GM18517 (cell line): Measurements from ENCODE around the gene LRTM2.

ENCODE experiments used
- ATAC-seq: cut with Tn5 transposase; IDR thresholded peaks from one replicate; pipeline ENCODE4 v1.9.1; 2021; ENCODE audit warnings: mild to moderate bottlenecking, moderate library complexity; ENCODE audit not compliant: unreplicated experiment

Gene LRTM2

DNA sequence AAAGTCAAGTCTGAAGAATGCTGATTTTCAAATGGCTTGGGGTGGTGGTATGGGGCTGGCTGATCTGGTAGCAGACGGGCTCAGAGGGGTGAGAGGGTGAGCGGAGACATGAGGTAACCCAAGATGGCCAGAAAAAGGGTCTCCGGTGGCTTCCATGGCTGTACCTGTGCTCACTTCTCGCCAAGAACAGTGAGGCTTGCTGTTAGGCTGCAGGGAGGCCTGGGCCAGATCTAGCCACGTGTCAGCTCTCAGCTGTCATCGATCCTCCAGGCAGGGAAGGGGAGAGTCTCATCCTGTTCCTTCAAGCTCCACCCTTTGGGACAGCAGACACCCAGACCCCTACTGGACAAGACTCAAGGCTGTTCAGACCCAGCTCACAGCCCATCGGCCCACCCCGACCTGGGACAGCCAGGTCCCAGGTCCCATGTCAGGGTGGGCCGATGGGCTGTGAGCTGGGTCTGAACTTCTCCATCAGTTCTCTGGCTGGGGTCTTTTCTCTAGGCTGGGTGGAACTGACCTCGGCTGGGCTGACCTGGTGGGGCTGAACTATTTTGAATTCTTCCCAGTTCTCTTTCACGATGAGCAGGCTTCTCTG lies 9.0 kb downstream of the LRTM2 start:
- no peak for ATAC-seq

DNA sequence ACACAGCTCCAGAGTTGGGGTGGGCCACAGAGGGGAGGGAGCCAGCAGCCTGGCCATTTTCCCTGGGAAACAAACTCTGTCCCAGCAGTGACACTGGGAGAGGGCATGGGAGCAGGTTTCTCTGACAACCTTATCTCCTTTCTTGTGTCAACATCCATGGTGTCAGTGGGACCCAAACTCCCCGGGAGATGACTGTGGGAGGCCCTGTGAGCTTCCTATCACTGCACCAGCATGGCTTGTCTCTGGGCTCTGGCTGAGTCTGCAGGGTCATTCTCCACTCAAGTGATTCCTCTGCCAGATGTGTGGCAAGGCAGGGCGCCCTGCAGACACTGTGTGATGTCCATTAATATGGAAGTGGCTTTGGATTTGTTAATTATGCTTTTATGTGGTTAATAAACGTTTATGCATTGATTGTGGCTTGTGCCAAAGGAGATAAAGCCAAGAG lies 10.1 kb downstream of the LRTM2 start:
- ATAC-seq, result no peak

DNA sequence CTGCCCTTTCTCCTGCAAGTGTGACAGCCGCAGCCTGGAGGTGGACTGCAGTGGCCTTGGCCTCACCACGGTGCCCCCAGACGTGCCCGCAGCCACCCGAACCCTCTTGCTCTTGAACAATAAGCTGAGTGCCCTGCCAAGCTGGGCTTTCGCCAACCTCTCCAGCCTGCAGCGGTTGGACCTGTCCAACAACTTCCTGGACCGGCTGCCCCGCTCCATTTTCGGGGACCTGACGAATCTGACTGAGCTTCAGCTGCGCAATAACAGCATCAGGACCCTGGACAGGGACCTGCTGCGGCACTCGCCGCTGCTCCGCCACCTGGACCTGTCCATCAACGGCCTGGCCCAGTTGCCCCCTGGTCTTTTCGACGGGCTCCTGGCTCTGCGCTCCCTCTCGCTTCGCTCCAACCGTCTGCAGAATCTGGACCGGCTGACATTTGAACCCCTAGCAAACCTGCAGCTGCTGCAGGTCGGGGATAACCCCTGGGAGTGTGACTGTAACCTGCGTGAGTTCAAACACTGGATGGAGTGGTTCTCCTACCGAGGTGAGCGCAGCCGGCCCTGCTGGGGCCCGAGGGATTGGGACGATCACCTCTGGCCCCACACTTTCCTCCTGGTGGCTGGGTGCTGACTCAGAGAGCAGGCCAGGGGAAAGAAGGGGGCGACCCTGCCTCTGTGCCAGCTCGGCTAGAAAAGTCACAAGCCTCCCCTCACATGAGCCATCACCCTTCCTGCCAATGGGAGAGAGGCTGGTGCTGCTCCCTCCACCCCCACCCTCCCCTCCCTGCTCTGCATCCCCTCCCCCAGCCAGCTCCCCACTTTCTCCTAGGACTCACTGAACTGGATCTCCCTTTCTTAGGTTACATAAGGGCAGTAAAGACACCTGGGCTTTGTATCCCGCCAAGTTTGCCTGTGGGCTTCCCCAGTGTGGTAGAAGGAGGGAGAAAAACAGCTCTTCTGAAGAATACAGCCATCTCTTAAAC lies 10.9 kb downstream of the LRTM2 start:
- no peak for ATAC-seq

DNA sequence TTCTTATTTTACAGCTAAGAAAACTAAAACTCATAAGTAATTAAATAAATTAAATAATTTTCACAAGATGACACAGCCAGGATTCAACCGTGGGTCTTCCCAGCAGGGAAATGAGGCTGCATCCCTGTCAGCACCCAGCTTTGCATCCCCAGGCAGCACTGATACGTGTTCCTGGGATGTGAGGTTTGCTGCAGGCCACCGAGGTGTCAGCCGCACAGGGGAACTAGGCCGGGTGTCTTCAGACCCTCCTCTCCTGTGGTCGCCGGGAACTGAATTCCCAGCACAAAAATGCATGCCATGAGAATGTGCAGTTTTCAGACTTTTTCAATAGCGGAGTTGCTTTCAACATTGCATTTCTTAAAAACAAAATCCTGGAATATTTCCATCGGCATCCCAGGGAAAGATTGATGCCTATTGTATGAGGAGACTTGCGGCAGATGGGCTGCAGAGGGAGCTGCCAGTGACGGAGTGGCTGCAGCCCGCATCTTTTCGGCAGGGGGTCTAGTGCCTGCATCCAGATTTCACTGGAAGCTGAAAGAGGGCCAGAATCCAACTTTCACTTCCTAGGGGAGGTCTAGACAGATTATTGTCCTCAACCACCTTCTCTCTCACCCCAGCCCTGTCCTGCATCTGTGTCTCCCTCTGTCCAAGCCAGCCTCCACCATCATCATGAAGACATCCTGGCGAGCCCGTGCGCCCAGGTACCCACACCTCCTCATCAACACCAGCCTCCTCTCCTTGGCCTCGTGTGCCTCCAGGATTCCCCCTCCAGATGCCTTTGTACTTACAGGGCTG lies 12.6 kb downstream of the LRTM2 start:
- ATAC-seq, result no peak

DNA sequence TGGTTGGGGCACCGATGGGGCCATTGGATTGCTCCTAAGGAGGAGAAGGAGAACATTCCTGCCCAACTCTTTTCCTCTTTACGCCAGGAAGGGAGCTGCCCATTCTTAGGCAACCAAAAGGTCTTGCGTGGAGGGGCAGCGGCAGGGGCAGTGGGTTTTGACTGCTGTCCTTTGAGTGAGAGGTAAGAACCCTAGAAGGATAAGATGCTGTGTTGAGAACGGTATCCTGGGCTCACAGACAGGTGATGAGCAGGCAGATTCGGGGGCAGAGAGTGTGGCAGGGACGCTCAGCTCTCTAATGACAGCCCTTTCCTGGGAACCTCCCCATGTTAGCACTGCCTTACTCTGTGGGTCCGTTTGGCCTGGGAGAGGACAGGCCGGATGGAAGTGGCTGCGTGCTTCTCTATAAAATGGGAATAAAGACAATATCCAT lies 13.2 kb downstream of the LRTM2 start:
- no peak for ATAC-seq

DNA sequence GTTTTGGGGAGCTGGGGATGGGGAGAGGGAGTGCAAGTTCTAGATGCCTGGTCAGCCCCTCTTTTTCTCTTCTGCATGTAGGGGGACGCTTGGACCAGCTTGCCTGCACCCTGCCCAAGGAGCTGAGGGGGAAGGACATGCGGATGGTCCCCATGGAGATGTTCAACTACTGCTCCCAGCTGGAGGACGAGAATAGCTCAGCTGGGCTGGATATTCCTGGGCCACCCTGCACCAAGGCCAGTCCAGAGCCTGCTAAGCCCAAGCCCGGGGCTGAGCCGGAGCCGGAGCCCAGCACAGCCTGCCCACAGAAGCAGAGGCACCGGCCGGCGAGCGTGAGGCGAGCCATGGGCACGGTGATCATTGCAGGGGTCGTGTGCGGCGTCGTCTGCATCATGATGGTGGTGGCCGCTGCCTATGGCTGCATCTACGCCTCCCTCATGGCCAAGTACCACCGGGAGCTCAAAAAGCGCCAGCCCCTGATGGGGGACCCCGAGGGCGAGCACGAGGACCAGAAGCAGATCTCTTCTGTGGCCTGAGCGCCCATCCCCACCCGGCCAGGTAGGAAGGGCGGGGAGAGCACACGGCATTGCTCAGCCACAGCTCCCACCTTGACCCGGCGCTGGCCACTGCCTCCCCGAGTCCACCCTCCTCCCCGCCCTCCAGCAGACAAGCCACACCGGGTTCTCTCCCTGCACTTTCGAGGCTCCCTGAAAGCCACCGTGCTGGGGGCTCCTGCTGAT lies 14.0 kb downstream of the LRTM2 start:
- ATAC-seq, result no peak

DNA sequence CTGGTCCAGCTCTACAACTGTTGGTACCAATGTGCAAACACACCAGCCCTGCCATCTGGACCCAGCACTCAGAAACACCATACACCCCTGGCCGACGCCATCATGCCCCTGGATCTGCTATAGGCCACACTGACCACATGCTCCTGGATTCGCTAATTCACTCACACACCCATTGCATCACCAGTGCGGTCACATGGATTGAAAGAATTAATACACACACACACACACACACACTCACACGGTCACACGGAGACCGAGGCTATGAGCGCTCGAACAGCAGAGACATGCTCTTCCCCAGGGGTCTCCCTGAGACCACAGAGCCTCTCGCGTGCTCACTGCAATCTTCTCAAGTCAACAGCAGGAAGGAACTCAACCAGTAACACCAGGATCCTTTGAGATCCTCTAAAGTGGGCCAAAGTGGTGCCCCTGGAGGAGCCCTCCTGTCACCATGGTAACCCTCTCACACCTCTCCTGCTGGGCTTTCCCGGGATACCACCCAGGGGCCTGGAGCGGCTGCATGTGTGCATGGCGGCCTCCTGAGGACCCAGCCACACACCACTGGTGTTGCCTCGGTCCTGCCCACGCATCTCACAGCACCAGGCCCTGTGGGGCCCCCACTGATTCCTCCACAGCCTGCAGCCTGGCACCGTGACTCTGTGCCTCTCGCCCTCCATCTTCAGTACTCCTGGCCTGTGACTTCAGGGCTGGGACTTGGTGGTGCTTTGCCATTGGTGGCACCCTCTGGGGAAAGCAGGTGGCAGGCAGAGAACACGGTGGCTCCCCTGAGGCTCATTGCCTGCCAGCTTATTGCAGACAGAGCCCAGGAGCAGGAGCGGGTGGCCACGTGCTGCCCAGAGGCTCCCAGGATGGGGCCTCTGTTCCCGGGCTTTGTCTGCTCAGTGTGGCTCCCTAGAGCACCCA lies 15.1 kb downstream of the LRTM2 start:
- no peak for ATAC-seq

DNA sequence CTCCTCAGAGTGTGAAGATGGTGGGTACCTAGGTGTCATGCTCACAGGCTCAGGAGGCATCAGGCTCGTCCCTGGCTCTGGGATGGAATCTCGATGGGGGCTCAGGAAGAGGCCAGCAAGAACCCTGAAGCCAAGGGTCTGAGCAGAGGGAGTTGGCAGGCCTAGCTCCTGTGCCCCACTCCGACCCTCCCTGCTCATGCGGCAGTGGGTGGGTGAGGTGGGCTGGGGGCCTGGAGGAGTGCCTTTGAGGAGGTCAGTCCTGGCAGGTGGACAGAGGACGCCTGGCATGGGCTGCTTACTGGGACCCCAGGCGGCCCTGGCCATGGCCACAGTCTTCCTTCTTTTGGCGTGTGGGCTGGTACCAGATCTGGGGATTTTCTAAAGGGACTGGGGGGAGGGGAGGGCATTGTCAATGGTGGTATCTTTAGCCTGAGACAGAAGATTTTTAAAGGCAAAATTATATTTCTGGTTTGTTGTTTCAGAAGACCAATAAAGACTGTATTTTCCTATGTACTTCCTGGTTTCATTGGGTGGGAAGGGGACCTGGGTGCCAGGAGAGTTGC lies 16.0 kb downstream of the LRTM2 start:
- ATAC-seq, result no peak

DNA sequence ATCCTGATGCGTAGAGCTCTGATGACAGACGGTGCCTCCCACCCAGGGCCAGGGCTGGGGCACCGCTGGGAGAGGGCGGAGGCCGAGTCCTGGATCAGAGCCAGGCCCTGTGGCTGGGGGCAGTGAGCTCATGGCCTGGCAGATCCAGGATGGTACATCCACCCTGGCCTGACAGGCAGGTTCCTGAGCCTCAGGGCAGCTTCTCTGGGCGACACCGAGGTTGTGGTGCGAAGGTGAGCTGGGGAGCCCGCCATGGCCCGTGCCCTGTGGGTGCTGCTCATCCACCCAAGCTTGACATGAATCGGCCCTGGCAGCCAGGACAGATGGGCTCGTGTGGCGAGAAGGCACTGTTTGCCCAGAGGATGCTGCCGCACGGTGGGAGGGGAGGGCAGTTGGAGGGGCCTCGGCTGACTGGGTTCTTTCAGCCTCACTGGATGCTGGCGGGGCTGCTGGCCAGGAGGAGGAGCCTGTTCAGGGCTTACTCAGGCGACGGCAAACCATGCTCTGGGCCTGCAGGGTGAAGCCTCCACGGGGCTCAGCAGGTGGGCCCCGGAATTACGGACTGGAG lies 16.6 kb downstream of the LRTM2 start:
- no peak for ATAC-seq

DNA sequence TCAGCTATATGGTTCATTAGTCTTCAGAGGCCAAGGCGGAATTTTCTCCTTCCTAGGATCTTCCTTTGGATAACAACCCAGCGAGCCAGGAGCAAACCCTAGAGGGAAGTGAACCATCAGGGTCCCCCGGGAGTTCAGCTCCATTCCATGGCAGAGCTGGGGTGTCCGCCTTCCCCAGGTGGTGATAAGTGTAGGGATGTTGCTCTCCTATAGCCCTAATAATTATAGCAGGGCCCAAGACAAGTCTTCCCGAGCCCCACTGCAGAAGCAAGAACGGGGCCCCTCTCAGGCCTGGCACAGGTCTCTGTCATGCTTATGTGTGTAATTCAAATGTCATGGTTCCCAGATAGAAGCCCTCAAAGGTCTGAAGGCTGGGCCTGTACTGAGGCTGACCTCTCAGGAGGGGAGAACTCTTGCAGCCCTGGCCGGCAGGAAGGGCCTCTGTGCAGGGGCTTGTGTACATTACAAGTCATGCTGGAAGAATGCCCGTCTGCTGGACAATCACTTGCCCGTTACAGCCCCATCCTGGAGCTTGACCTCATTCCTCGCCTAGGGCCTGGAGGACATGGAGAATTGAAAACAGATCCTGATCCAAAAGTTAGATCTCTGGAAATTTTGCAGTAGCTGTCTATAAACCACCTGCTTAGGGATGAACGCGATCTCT lies 17.3 kb downstream of the LRTM2 start:
- ATAC-seq, result no peak

DNA sequence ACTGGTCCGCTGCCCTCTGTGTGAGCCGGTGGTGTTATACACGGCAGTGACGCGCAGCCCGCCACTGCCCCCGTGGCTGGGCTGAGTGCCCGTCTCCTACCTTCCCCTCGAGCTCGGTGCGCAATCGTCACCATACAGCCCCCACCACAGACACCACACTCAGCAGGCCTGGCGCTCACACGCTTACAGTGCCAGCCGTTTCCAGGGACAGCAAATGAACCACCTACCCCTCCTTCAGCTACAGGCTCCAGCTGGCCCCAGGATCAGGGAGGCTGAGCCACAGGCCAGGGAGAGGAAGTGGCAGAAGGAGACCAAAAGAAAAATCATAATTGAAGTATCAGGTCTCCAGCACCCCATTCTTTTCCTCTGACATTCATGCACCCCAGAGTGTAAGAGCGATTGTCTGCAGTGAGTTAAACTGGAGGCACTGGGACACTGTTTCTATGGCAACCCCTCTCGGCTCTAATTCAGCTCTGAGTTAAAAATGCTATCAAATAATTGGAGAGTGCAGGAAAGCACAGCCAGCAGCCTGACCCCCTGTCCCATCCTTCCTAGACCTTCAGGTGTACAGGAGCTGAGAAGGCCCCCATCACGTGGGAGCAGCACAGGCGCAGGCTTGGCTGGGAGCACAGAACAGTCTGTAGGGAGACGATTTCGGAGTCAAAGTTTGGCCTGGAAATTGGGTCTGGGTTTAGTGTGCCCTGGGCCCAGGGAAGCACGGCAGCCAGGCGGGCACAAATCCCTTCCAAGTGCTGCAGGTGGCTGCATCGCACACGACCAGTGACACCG lies 18.0 kb downstream of the LRTM2 start:
- ATAC-seq, result no peak

DNA sequence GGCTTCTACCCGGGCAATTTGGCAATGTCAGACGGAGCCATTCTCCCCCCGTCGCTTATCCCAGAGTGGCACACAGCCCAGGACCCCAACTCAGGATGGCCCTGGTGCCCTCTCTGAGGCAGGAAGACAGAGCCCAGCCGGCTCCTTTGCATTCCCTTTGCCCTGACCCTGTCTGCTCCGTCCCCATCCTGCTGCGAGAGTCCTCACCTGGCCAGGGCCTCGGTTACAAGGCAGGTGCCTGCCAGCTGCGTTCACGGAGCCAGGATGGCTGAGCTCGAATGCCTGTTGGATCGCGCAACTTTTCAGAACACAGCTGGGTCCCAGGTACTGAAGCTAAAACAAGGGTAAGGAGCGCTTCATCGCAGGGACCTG lies 18.6 kb downstream of the LRTM2 start:
- ATAC-seq, result no peak

DNA sequence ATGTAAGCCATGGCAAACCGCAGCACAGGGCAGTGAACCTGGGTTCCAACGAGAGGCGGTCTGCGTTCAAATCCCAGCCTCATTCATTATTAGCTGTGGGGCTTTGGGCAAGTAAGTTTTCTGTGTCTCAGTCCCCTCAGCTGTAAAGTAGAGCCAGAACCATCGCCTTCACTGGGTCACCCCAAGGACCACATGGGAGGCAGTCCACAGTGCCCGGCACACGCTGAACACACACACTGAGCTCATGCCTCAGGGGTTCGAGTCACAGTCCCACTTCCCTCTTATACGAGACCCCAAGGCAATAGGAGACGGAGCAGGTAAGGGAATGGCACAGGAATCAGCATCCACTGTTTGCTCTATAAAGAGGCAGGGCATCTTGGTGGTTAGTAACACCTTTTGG lies 19.1 kb downstream of the LRTM2 start:
- no peak for ATAC-seq

DNA sequence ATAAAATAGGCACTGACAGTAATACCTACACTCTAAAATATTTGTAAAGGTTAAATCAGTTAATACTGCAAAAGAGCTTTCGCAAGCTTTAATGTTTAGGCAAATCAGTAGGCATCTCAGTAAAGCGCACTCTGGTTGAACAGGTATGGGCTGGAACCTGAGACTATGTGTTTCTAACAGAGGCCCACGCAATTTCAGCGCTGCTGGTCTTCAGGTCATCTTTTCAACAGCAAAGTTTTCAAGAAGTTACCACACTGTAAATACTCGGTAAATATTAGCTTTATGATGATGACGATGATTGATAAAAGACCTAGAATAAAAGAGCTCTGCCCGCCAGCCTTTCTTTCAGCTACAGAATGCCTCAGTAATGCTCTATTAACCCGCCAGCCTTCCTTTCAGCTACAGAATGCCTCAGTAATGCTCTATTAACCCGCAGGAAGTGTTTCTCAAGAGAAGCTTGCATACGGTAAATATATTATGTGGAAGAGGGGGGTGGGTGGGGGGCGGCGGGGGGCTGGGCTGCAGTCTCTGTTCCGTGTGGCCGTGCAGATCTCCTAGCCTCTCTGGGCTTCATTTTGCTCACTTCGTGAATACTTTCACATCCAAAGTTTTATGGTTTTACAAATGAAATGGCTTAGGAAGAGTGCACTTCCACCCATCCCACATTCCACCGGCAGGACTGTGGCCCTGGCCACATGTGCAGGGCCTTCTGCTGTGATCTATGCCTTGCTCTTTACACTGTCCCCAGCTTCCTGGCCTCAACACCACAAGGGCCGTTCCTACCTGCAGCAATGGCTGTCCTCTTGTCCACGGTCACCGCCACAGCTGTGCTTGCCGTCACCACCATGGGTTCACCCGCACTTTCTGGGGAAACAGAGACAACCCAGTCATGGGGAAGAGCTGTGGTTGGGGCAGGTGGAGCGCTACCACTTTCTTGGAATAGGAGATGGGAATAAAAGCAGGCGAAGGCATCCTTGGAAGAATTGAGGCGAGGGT lies 19.9 kb downstream of the LRTM2 start:
- ATAC-seq, result no peak

DNA sequence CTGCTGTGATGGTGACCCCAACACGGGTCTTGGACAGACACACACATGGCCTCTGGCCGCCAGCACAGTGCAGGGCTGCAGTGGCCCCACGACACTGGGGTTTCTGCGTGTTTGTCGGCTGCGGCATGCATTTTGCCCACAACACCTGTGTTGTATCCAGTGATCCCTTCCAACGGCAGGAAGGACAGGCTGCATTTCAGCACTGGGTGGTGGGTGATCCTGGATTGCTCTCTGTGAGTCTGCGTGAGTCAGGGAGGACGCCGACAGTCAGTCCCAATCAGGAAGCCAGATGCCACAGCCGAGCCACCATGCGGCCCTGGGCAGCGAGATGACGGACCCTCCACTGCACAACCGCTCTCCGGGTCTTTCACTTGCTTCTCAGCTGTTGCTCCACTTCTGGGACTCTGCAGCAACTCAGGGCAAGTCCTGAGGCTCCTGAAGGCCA lies 20.6 kb downstream of the LRTM2 start:
- ATAC-seq, result no peak

DNA sequence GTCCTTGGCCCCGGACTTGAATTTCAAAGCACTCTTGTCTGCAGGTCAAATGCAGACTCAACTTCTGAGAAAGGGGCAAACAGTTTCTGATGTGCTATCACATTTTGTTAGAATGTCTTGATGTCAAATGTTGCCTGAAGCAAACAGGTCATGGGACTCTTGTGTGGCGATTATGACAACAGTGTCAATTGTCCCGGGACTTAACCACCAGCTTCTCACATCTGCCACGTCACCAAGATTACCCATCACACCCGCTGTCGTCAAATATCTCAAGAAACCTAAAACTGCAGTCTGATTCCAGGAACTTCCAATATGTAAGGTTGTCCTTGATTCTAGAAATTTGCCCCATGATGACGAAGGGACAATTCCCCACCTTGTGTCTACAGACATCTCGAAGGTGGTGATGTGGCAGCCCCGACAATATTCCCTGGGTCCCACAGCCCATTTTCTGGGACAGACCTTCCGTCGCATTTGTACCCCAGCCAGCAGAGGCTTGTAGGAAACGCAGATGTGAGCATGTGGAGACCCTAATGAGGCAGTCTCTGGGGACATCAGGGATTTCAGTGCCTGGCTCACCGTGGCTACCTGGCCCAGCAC lies 21.3 kb downstream of the LRTM2 start:
- ATAC-seq, result no peak
